Measurements from ENCODE around the gene NLRP12.

DNA sequence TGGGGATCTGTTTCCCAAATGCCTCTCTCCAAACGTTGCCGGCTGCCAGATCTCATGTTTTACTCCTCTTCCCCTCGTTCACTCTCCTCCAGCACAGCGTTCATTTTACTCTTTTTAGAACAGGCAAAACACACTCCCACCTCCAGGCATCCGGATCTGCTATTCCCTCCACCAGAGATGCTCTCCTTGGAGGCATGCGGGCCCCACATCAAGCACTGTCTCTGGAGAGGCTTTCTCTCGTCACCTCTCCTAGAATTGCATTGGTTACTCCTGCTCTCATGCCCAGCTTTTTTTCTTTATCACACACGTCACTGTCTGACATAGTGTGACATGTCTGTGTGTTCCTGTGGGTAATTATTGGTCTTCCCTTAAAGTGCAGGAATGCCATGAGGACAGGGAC lies 23.4 kb upstream of the NLRP12 start:
- TF ChIP-seq CTCF (IDR thresholded peaks at IDR 0.05 in 2 of 3, conservative IDR thresholded peaks at IDR 0.05 in 1 of 3; ENCODE audit: control insufficient read depth in 2 of 3, extremely low read depth in 1 of 3, insufficient read depth in 1 of 3, low read depth in 3 of 3, low read length in 3 of 3) = no peak
- TF ChIP-seq REST (IDR thresholded peaks at IDR 0.05; ENCODE audit: low read depth, low read length) = no peak
- TF ChIP-seq SIX5 (IDR thresholded peaks at IDR 0.05; ENCODE audit: low read depth, low read length, severe bottlenecking) = no peak
- no peak for TF ChIP-seq FOXM1 (IDR thresholded peaks at IDR 0.05; ENCODE audit: low read depth, low read length)
- TF ChIP-seq NRF1 (conservative IDR thresholded peaks at IDR 0.05; ENCODE audit: low read depth, low read length) = no peak
- TF ChIP-seq POLR2A (IDR thresholded peaks at IDR 0.05; ENCODE audit: low read depth, low read length) = no peak
- TF ChIP-seq TAF1 (IDR thresholded peaks at IDR 0.05; ENCODE audit: borderline replicate concordance, low read depth, low read length) = no peak
- TF ChIP-seq, protein P1, sequence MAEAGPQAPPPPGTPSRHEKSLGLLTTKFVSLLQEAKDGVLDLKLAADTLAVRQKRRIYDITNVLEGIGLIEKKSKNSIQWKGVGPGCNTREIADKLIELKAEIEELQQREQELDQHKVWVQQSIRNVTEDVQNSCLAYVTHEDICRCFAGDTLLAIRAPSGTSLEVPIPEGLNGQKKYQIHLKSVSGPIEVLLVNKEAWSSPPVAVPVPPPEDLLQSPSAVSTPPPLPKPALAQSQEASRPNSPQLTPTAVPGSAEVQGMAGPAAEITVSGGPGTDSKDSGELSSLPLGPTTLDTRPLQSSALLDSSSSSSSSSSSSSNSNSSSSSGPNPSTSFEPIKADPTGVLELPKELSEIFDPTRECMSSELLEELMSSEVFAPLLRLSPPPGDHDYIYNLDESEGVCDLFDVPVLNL (IDR thresholded peaks at IDR 0.05; ENCODE audit: low read depth, low read length) = no peak
- TF ChIP-seq SUPT20H (IDR thresholded peaks at IDR 0.05; ENCODE audit: borderline replicate concordance, control insufficient read depth, low read depth, low read length) = no peak
- TF ChIP-seq, protein P2, sequence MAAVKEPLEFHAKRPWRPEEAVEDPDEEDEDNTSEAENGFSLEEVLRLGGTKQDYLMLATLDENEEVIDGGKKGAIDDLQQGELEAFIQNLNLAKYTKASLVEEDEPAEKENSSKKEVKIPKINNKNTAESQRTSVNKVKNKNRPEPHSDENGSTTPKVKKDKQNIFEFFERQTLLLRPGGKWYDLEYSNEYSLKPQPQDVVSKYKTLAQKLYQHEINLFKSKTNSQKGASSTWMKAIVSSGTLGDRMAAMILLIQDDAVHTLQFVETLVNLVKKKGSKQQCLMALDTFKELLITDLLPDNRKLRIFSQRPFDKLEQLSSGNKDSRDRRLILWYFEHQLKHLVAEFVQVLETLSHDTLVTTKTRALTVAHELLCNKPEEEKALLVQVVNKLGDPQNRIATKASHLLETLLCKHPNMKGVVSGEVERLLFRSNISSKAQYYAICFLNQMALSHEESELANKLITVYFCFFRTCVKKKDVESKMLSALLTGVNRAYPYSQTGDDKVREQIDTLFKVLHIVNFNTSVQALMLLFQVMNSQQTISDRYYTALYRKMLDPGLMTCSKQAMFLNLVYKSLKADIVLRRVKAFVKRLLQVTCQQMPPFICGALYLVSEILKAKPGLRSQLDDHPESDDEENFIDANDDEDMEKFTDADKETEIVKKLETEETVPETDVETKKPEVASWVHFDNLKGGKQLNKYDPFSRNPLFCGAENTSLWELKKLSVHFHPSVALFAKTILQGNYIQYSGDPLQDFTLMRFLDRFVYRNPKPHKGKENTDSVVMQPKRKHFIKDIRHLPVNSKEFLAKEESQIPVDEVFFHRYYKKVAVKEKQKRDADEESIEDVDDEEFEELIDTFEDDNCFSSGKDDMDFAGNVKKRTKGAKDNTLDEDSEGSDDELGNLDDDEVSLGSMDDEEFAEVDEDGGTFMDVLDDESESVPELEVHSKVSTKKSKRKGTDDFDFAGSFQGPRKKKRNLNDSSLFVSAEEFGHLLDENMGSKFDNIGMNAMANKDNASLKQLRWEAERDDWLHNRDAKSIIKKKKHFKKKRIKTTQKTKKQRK (IDR thresholded peaks at IDR 0.05; ENCODE audit: low read depth, low read length) = no peak
- no peak for TF ChIP-seq SIN3A (IDR thresholded peaks at IDR 0.05; ENCODE audit: low read depth, low read length)

Measured in GM12878 (cell line).